HG02938 (cell line): ENCODE data around the gene RAB6C.
"Not testable (repeated sequence)": the region's sequence is repeated elsewhere in the genome, so short reads cannot be mapped to it uniquely, and the experiment has no call there.

Experiments used
- ATAC-seq: cut with Tn5 transposase; IDR thresholded peaks from one replicate; pipeline ENCODE4 v1.9.1; 2021; ENCODE audit warnings: mild to moderate bottlenecking, moderate library complexity; ENCODE audit not compliant: unreplicated experiment

Gene RAB6C

GRCh38 chr2:129993151-129993550 is 13.7 kb downstream of the RAB6C start:
- not testable (repeated sequence) for ATAC-seq

- not testable (repeated sequence) for ATAC-seq
These were observed 17.3 kb downstream of the RAB6C start for GRCh38 chr2:129996657-129997237.

GRCh38 chr2:129998771-129999170 is 19.3 kb downstream of the RAB6C start:
- ATAC-seq: not testable (repeated sequence)

- ATAC-seq: not testable (repeated sequence)
These were observed 26.4 kb downstream of the RAB6C start for GRCh38 chr2:130005862-130006261.

- not testable (repeated sequence) for ATAC-seq
These were observed 37.2 kb downstream of the RAB6C start for GRCh38 chr2:130016701-130017100.

- no peak for ATAC-seq
These were observed 39.9 kb downstream of the RAB6C start for GRCh38 chr2:130019402-130019801.

GRCh38 chr2:130020069-130020468 is 40.6 kb downstream of the RAB6C start:
- not testable (repeated sequence) for ATAC-seq

- not testable (repeated sequence) for ATAC-seq
These were observed 46.5 kb downstream of the RAB6C start for GRCh38 chr2:130025931-130026330.
